IPS DF 4.7 (cell line): ENCODE results near the gene MOV10.
"Not testable (repeated sequence)": the region's sequence is repeated elsewhere in the genome, so short reads cannot be mapped to it uniquely, and the experiment has no call there.

ENCODE experiments used
- DNase-seq: peaks from one replicate; pipeline ENCODE4 v3.0.0-alpha.2; 2013; ENCODE audit warnings: low spot score; ENCODE audit errors: extremely low read depth

MOV10 gene, protein sequence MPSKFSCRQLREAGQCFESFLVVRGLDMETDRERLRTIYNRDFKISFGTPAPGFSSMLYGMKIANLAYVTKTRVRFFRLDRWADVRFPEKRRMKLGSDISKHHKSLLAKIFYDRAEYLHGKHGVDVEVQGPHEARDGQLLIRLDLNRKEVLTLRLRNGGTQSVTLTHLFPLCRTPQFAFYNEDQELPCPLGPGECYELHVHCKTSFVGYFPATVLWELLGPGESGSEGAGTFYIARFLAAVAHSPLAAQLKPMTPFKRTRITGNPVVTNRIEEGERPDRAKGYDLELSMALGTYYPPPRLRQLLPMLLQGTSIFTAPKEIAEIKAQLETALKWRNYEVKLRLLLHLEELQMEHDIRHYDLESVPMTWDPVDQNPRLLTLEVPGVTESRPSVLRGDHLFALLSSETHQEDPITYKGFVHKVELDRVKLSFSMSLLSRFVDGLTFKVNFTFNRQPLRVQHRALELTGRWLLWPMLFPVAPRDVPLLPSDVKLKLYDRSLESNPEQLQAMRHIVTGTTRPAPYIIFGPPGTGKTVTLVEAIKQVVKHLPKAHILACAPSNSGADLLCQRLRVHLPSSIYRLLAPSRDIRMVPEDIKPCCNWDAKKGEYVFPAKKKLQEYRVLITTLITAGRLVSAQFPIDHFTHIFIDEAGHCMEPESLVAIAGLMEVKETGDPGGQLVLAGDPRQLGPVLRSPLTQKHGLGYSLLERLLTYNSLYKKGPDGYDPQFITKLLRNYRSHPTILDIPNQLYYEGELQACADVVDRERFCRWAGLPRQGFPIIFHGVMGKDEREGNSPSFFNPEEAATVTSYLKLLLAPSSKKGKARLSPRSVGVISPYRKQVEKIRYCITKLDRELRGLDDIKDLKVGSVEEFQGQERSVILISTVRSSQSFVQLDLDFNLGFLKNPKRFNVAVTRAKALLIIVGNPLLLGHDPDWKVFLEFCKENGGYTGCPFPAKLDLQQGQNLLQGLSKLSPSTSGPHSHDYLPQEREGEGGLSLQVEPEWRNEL

DNA sequence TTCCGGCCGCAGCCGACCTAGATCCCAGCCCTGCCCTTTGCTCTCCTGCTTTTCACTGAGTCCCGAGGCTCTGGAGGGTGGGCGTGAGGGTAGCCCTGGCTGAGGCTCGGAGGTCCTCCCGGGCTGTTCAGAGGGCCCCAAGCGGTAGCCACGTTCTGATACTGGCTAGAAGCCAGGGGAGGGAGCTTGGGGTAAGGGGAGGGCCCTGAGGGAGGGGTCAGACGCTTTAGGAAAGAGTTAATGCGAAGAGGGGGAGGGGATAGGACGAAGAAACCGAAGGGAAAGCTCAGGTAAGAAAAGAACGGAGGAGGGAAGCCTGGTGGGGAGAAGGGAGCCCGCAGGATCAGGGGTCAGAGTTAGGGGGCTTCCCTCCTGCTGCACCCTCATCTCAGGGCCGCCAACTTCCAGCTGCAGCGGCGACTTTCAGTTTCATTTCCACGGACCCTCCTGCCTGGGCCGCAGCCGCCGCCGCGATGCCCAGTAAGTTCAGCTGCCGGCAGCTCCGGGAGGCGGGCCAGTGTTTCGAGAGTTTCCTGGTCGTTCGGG, at the start of gene MOV10:
Gene MOV10 (plus strand): TSS at position 220 of the 546 bp plus-strand sequence. CDS start 254 bp downstream, at position 474.
- no peak for DNase-seq

DNA sequence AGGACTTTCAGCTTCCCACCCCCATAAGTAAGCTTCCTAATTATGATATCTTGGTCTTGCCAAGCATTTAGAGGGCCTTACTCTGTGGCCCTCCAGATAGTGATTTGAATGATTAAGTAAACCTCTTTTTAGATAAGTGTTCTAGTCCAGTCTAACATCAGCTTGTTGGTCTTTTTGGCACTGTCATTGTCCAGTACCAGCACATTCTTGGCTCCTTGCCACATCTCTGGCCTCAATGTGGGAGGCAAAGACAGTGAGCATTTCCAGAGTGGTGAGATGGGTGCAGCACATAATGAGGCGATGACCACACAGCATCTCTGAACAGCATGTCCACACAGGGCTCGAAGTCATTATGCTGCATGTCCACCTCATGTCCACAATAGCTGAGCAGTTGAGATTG, 48.8 kb upstream of the MOV10 start:
- no peak for DNase-seq

DNA sequence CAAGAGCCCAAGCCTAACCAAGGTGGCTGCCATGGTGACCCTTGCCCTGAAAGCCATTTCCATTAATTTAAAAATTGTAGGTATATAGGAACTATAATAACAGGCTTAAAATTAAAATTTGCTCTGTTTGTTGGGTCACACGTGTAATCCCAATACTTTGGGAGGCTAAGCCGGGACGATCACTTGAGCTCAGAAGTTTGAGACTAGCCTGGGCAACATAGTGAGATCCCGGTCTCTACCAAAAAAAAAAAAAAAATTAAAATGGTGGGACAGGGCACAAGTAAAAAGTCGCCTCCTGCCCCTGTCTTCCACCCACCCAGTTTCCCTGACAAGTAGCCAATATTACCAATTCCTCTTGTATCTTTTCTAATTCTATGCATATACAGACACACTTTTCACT, 48.3 kb upstream of the MOV10 start:
- DNase-seq: no peak

DNA sequence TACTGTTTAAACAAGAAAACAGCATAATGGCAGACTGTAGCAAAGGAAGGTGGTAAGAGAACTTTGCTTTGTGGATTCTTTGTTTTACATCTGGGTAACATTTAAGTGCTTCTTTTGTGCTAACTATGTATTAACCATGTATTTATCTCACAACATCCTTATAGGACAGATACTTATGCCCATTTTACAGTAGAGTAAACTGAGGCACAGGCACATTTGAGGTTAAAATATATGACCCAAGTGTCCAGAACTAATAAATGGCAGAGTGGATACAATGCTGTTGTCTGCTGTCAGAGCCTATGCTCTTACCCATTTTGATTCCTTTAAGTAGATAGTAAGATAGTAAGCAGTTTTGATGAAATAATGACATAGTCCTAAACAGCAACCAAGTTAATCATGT, 47.6 kb upstream of the MOV10 start:
- DNase-seq: no peak

DNA sequence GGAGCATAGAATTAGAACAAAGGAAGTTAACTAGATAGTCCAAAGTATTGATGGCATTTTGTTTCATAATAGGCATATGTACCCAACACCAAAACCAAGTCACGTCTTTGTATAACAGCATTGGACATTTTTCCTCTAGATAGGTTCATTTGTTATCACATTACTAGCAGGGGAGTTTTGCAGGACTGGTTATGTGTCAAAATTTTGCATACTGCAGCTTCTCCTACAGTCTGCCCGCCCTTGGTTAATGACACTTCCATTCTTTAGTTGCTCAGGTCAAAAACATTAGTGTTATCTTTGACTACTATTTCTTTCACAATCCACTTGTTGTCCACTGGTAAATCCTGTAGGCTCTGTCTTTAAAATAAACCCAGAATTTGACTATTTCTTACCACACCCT, 45.9 kb upstream of the MOV10 start:
- no peak for DNase-seq

DNA sequence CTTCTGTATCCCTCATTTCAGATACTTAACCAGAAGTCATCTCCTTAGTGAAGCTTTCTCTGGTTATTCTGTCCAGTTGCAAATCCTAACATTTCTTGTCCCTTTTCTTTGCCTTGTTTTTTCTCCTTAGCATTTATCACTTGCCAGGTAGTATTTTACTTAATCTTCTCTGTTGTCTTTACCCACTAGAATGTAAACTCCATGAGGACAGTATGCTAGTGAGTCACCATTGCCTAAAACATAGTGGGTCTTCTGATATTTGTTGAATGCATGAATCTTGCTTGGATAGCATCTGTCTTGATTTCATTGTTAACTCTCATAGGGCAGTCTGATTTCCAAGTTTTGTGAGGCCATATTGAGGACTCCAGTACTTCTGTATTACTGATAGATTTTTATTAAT, 45.2 kb upstream of the MOV10 start:
- DNase-seq: no peak

DNA sequence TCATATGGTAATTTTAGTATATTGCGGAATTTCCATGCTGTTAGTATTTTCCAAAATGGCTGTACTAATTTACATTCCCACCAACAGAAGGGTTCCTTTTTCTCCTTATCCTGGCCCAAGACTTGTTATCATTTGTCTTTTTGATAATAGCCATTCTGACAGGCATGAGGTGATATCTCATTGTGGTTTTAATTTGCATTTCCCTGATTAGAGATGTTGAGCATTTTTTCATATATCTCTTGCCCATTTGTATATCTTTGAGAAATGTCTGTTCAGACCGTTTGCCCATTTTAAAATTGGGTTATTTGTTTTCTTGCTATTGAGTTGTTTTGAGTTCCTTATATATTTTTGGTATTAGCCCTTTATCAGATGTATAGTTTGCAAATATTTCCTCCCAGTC, 40.8 kb upstream of the MOV10 start:
- DNase-seq: no peak

DNA sequence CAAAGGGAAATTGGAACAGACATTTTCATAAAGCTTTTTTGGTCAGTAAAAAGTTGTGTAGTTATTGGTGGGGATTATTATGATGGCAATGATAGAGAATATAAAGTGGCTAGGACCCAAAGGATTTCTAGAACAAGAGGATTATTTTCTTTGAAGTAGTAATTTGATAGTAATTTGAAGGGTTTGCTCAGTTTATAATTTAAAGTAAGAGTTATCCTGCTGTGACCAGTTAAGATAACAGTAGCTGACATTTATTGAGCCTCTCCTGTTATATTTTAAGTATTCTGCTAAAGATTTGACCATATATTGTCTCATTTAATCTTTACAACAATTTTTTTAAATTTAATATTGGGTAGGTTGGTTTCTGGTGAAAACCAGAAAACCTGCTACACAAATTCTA, 40.1 kb upstream of the MOV10 start:
- DNase-seq: no peak

DNA sequence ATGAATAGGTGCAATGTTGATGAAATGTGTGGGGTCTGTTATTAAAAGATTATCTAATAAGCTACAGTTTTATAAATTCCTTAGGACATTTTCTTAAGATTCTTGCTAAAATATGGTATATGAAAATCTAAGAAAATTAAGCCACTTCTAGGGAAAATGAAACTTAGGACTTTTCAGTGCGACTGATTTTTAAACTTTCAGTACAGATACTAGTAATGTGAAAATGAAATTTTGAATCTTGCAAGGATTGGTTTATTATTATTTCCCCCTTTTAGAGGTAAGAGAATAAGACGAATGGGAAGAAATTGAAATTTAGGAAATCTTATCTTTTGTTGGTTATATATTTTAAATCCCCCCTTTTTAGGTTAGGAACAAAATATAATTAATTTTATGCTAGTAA, 38.4 kb upstream of the MOV10 start:
- no peak for DNase-seq

DNA sequence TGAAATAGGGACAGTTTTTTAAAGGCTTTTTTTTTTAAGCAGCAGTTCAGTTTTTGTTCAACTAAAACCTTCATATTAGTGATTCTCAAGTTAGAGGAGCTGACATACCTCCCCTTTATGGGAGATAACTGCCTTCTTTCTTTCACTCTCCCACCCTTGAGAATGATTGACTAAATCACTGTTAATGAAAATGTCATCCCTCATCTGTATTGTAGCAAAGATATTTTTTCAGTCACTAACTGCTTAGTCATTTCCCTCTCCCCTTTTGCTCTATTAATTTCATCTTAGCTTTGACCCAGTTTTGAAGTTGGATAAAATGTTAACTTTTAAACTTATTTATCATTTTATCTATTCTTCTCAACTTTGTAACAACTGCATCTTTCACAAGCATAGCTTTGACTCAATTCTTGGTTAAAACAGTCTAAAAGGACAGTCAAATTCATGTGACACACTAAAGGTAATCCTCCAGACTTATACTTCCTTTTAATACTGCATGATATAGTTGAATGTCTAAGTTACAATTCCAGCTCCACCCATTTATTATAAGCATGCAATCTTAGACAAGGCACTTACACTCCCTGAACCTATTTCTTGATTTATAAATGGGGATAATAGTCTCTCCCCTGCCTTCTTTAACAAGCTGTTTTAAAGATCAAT, 37.7 kb upstream of the MOV10 start:
- DNase-seq: no peak

DNA sequence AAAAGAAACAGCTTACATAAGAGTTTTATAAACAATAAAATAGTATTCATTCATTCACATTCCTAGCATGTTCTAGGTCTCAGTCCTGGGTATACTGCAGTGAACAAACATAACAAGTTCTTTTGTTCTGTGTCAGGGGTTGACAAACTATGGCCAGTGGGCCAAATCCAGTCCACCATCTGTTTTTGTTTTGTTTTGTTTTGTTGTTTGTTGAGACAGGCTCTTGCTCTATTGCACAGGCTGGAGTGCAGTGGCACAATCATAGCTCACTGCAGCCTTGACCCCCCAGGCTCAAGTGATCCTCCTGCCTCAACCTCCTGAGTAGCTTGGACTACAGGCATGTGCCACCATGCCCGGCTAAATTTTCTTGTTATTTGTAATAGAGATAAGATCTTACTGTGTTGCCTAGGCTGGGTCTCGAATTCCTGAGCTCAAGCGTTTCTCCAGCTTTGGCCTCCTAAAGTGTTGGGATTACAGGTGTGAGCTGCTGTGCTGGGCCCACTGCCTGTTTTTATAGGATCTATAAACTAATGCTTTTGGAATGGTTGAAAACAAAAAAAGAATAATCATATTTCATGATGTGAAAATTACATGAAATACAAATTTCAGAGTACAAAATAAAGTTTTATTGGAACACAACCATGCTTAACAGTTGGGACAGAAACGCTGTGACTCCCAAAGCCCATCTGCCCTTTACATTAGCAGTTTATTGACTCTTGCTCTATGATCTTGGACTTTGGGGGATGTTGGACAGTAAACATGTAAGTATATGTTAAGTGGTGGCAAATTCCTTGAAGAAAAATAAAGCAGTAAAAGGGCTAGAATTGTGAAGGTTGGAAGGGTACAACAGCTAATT, 37.0 kb upstream of the MOV10 start:
- DNase-seq: no peak

DNA sequence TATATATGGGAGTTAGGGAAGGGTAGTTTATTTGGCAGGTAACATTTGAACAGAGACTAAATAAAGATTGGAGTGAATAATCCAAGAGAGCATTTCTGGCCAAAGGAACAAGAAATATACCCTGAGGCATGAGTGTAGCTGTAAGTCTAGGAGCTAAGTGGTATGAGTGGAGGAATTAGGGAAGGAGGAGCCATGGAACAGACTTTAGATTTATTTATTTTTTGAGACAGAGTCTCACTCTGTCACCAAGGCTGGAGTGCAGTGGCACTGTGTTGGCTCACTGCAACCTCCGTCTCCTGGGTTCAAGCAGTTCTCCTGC, 36.4 kb upstream of the MOV10 start:
- no peak for DNase-seq

DNA sequence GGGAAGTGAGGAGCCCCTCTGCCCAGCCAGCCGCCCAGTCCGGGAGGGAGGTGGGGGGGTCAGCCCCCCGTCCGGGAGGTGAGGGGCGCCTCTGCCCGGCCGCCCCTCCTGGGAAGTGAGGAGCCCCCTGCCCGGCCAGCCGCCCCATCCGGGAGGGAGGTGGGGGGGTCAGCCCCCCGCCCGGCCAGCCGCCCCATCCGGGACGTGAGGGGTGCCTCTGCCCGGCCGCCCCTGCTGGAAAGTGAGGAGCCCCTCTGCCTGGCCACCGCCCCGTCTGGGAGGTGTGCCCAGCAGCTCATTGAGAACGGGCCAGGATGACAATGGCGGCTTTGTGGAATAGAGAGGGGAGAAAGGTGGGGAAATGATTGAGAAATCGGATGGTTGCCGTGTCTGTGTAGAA, 34.0 kb upstream of the MOV10 start:
- not testable (repeated sequence) for DNase-seq

DNA sequence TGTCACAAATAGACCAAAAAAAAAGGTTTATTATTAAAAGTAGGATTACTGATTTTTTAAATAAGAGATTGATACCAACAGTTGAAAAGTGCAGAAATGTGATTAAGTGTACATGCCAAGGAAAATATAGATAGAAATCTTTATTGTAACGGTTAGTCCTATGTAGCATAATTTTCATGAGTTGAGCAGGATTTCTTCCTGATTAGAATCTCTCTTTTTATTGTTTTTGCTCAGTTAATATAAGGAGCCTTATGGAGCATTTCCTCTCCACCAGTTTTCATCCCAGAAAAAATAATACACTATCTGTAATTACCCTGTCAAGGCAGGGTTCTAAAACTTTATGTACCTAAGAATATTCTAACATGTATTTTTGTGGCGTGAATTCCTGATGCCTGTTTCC, 31.4 kb upstream of the MOV10 start:
- no peak for DNase-seq

DNA sequence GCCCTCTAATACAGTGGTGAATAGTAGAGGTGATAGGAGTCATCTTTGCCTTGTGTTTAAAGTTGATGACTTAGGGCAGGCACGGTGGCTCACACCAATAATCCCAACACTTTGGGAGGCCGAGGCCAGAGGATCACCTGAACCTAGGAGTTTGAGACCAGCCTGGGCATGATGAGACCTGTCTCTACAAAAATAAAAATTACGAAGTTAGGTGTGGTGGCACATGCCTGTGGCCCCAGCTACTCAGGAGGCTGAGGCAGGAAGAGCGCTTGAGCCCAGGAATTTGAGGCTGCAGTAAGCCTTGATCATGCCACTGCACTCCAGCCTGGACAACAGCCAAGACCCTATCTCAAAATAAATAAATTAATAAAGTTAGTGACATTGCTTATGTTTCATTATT, 28.2 kb upstream of the MOV10 start:
- DNase-seq: no peak

DNA sequence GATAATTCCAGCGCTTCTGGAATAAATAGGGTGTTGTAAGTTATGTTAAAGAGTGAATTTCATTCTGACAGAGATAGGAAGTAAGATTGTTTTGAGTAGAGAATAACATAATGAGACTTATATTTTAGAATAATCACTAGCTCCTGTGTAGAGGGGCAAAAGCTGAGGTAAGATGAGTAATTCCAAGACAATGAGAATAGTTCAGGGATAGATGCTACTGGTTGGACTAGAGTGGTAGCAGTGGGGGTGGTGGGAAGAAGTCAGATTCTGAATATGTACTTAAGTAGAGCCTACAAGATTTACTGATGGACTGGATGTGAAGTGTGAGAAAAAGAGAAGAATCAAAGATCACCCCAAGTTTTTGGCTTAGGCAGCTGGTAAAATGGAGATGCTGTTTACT, 23.3 kb upstream of the MOV10 start:
- no peak for DNase-seq

DNA sequence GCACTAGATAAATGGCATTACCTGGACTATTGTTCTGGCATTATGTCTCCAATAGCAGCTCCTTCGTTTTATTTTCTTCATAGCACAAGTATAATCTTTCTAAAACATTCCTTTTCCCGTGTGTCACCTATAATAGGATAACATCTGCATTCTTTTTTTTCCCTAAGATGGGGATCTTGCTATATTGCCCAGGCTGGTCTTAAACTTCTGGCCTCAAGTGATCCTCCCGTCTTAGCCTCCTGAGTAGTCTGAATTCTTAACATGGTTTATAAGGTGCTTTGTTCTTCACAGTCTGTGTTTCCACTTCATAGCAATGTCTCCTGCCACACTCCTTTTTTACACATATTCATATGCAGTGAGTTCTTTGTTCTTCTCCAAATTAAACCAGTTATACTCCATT, 8.6 kb upstream of the MOV10 start:
- no peak for DNase-seq

DNA sequence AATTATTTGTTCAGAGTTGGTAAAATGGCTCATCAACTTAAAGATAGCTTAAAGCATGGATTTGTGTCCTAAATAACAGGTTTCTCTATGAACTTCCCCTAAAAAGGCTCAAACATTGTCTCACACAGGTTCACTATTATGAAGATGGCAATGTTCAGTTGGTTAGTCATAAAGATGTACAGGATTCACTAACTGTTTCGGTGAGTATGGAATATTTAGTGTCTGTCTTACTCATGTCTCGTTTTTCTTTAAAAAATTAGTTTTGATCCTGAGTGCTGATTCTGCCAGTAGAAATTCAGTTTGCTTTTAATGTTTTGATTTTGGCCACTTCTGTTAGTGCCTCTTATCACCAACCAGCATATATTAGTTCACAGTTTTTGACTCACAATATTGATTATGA, 7.5 kb upstream of the MOV10 start:
- no peak for DNase-seq

DNA sequence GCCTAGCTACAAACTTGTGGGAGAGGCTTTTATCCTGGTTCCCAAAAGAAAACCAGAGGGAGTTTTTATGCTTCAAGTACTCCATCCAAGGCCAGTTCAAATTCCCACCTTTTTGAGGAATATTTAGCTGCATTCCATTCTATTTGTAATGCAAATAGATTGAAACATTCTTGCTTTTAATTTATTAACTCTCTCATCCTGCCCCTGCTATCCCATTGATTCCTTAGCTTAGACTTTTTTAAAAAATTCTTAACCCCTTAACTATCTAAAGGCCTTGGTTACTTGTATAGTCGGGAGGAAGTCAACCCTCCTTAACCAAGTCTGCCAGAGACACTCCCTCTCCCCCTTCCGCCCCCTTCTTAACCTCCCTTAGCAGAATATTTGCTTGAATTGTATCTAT, 2.5 kb upstream of the MOV10 start:
- DNase-seq: no peak

DNA sequence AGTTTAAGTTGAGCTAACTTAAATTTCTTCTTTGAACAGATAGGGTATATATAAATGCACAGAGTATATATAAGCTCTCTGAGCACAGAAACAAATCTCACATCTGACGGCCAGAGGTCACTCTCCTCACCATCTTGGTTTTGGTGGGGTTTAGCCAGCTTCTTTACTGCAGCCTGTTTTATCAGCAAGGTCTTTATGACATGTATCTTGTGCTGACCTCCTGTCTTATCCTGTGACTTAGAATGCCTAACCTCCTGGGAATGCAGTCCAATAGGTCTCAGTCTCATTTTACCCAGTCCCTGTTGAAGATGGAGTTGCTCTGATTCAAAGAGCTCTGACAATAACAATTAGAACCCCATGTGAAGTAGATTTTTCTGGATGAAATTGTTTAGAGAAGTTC, 1.6 kb upstream of the MOV10 start:
- no peak for DNase-seq
